HCT116 (cell line): ENCODE data around the gene MIS18A. TPM values are rescaled to one million over a fixed set of nuclear protein-coding genes. Genes with fewer than 3 reads are reported as not detected.

Experiments used
- ATAC-seq: fragments of 200-7000 bp; cut with Tn5 transposase; 2 replicates; pipeline ENCODE4 v1.9.1; 2020; ENCODE audit warnings: mild to moderate bottlenecking, moderate library complexity
- BruUV-seq: library from RNA; stranded (reverse); fragments of 400-500 nt; replicated peaks from 2 replicates; lab custom pipeline; 2021; lab: Mats Ljungman, UMichigan
- CTCF ChIA-PET: fragments of 300-600 bp; sonication (Branson Sonifier 250); formaldehyde crosslinking; loops from one replicate; lab custom pipeline; 2021; ENCODE audit warnings: antibody characterized with exemption; lab: Charles Lee
- POLR2A ChIA-PET: fragments of 300-600, 350-600 bp; sonication (Branson Sonifier 250); formaldehyde crosslinking; loops from one replicate; lab custom pipeline; 2021; ENCODE audit warnings: antibody characterized with exemption; lab: Charles Lee
- RAD21 ChIA-PET, 2 experiments: fragments of 300-600 bp; sonication (Branson Sonifier 250); formaldehyde crosslinking; loops; one replicate each; lab custom pipeline; 2023; ENCODE audit warnings: low total read pairs in 2 of 2; ENCODE audit not compliant: uncharacterized antibody in 2 of 2, unreplicated experiment in 2 of 2, low non-redundant PET in 1 of 2; lab: Charles Lee
- DNase-seq: peaks from one replicate; pipeline ENCODE4 v3.0.0-alpha.2; 2010; ENCODE audit warnings: low read depth, low spot score
- H2AFZ ChIP-seq: fragments of 200-600 bp; shearing (Covaris generic), sonication (generic); 2 replicates; pipeline ENCODE4 v1.6.1; 2017; ENCODE audit warnings: low read depth, mixed run types, mixed read lengths, antibody characterized with exemption, low read length; ENCODE audit not compliant: poor library complexity, severe bottlenecking
- H3K27ac ChIP-seq: 2 replicates; pipeline ENCODE4 v1.5.1; 2012; ENCODE audit warnings: low read depth, low read length
- H3K27me3 ChIP-seq: fragments of 200-600 bp; sonication (generic); 2 replicates; pipeline ENCODE4 v1.6.1; 2016; ENCODE audit warnings: mixed run types, low read length, mixed read lengths; ENCODE audit not compliant: insufficient read depth
- H3K36me3 ChIP-seq, 2 experiments: fragments of 200-500 bp in 1 of 2; fragments of 200-600 bp in 1 of 2; sonication (Bioruptor generic) in 1 of 2; sonication (generic) in 1 of 2; 2 replicates each; pipeline versions ENCODE4 v1.5.1 to v1.6.1; 2014 to 2016; ENCODE audit warnings: low read length in 2 of 2, inconsistent platforms in 1 of 2, mixed read lengths in 1 of 2, mixed run types in 1 of 2; ENCODE audit not compliant: insufficient read depth in 2 of 2, control insufficient read depth in 1 of 2
- H3K4me1 ChIP-seq, 2 experiments: fragments of 200-600 bp in 1 of 2; sonication (generic) in 1 of 2; 2 replicates each; pipeline versions ENCODE4 v1.5.1 to v1.6.1; 2012 to 2017; ENCODE audit warnings: low read length in 2 of 2, inconsistent platforms in 1 of 2, mild to moderate bottlenecking in 1 of 2, mixed read lengths in 1 of 2, mixed run types in 1 of 2, moderate library complexity in 1 of 2; ENCODE audit not compliant: insufficient read depth in 2 of 2, control insufficient read depth in 1 of 2
- H3K4me2 ChIP-seq: fragments of 200-600 bp; sonication (generic); 2 replicates; pipeline ENCODE4 v1.6.1; 2017; ENCODE audit warnings: mixed run types, low read length, mixed read lengths
- H3K4me3 ChIP-seq, 2 experiments: fragments of 200-600 bp in 1 of 2; sonication (generic) in 1 of 2; replicated peaks in 1 of 2; 2 replicates each; pipeline ENCODE4 v1.5.1; 2011 to 2016; ENCODE audit warnings: low read length in 2 of 2, control low read depth in 1 of 2, low read depth in 1 of 2, mild to moderate bottlenecking in 1 of 2, mixed read lengths in 1 of 2, mixed run types in 1 of 2
- H3K79me2 ChIP-seq: fragments of 200-600 bp; sonication (generic); 2 replicates; pipeline ENCODE4 v1.6.1; 2017; ENCODE audit warnings: mild to moderate bottlenecking, mixed run types, low read length, moderate library complexity, mixed read lengths; ENCODE audit not compliant: insufficient read depth
- H3K9ac ChIP-seq: fragments of 200-600 bp; sonication (generic); 2 replicates; pipeline ENCODE4 v1.6.1; 2016; ENCODE audit warnings: low read length, mixed read lengths
- H3K9me2 ChIP-seq: fragments of 200-600 bp; sonication (generic), shearing (Covaris generic); 2 replicates; pipeline ENCODE4 v1.6.1; 2017; ENCODE audit warnings: mixed run types, mild to moderate bottlenecking, moderate library complexity; ENCODE audit not compliant: insufficient read depth
- H3K9me3 ChIP-seq, 2 experiments: fragments of 200-500 bp in 1 of 2; fragments of 200-600 bp in 1 of 2; sonication (Bioruptor generic) in 1 of 2; sonication (generic) in 1 of 2; 2 replicates each; pipeline ENCODE4 v1.6.1; 2014 to 2017; ENCODE audit warnings: low read length in 2 of 2, mixed read lengths in 2 of 2, inconsistent platforms in 1 of 2, low read depth in 1 of 2, mild to moderate bottlenecking in 1 of 2, mixed run types in 1 of 2, moderate library complexity in 1 of 2; ENCODE audit not compliant: control insufficient read depth in 1 of 2, insufficient read depth in 1 of 2
- H4K20me1 ChIP-seq: fragments of 200-600 bp; sonication (generic), shearing (Covaris generic); 2 replicates; pipeline ENCODE4 v1.6.1; 2017; ENCODE audit warnings: mixed run types, mild to moderate bottlenecking, moderate library complexity; ENCODE audit not compliant: insufficient read depth
- CBX3 ChIP-seq: IDR thresholded peaks from 2 replicates; pipeline ENCODE4 v1.6.1; 2012; ENCODE audit warnings: low read depth
- CEBPB ChIP-seq: IDR thresholded peaks from 2 replicates; pipeline ENCODE4 v1.6.1; 2012; ENCODE audit warnings: low read depth
- EGR1 ChIP-seq: IDR thresholded peaks from 2 replicates; pipeline ENCODE4 v1.6.1; 2012; ENCODE audit warnings: low read depth
- ELF1 ChIP-seq: IDR thresholded peaks from 2 replicates; pipeline ENCODE4 v1.6.1; 2012; ENCODE audit warnings: low read depth, borderline replicate concordance
- EZH2 ChIP-seq: fragments of 200-600 bp; sonication (generic); IDR thresholded peaks from 2 replicates; pipeline ENCODE4 v1.6.1; 2017; ENCODE audit warnings: antibody characterized with exemption, mixed run types
- EZH2phosphoT487 ChIP-seq: fragments of 200-600 bp; IDR thresholded peaks from 2 replicates; pipeline ENCODE4 v1.6.1; 2018; ENCODE audit warnings: antibody characterized with exemption, borderline replicate concordance
- FOSL1 ChIP-seq: IDR thresholded peaks from 2 replicates; pipeline ENCODE4 v1.6.1; 2012; ENCODE audit warnings: low read depth
- JUND ChIP-seq: IDR thresholded peaks from 2 replicates; pipeline ENCODE4 v1.6.1; 2012
- POLR2A ChIP-seq: IDR thresholded peaks from 2 replicates; pipeline ENCODE4 v1.7.0; 2011; ENCODE audit warnings: borderline replicate concordance; ENCODE audit not compliant: insufficient read depth, insufficient read length; ENCODE audit errors: extremely low read depth
- POLR2AphosphoS5 ChIP-seq: IDR thresholded peaks from 2 replicates; pipeline ENCODE4 v1.6.1; 2011; ENCODE audit warnings: mild to moderate bottlenecking, low read depth, low read length, moderate library complexity
- SP1 ChIP-seq: IDR thresholded peaks from 2 replicates; pipeline ENCODE4 v1.6.1; 2012; ENCODE audit warnings: low read depth
- SRF ChIP-seq: IDR thresholded peaks from 2 replicates; pipeline ENCODE4 v1.6.1; 2012; ENCODE audit warnings: low read depth
- YY1 ChIP-seq: IDR thresholded peaks from 2 replicates; pipeline ENCODE4 v1.6.1; 2011; ENCODE audit warnings: low read length, low read depth, moderate library complexity, mild to moderate bottlenecking; ENCODE audit not compliant: insufficient replicate concordance; ENCODE audit errors: extremely low read depth
- ZFX ChIP-seq: fragments of 450-650 bp; IDR thresholded peaks from 2 replicates; pipeline ENCODE4 v1.6.1; 2017
- ZNF274 ChIP-seq: fragments of 200-500 bp; sonication (Bioruptor generic); IDR thresholded peaks from 2 replicates; pipeline ENCODE4 v1.6.1; 2014; ENCODE audit warnings: mild to moderate bottlenecking, low read depth, low read length, inconsistent platforms
- intact Hi-C: fragments of 100-400 bp; cut with micrococcal nuclease; formaldehyde crosslinking; loops from 2 replicates; pipeline ENCODE4 v1.10.0; 2022
- total RNA-seq: library from RNA; stranded (reverse); gene quantifications from one replicate; pipeline ENCODE4 v1.2.1, GENCODE V29; 2021; ENCODE audit not compliant: unreplicated experiment
- TF ChIP-seq, protein P1 (sequence below), 3 experiments: fragments of 200-600 bp in 1 of 3; sonication (generic) in 1 of 3; IDR thresholded peaks in 2 of 3; conservative IDR thresholded peaks in 1 of 3; 2 replicates each; pipeline ENCODE4 v1.5.1; 2012 to 2017; ENCODE audit warnings: low read depth in 2 of 3, low read length in 2 of 3, antibody characterized with exemption in 1 of 3, borderline replicate concordance in 1 of 3, control low read depth in 1 of 3, mild to moderate bottlenecking in 1 of 3, mixed read lengths in 1 of 3, mixed run types in 1 of 3, moderate library complexity in 1 of 3; ENCODE audit not compliant: insufficient read depth in 1 of 3

The MIS18A gene
- total RNA-seq, 1 experiment from 2014 or later: 30.0 TPM

- Histone ChIP-seq H3K79me2 (no peaks in the 10 kb centered on the region), H3K9ac (no peak overlapping the region), H2AFZ (no peak overlapping the region), H3K4me3 (no peak overlapping the region), H3K36me3 (0 out of 4 replicates have a peak, but pooled peaks cover 0 to under 1% of the 10 kb centered on the region in 2 experiments), H3K27me3 (peaks cover 5% of the 10 kb centered on the region; the same call in 1 of the 2 replicates), H4K20me1 (no peaks in the 10 kb centered on the region), H3K9me2 (no peaks in the 10 kb centered on the region), H3K9me3 (no peaks in the 10 kb centered on the region), H3K4me2 (no peak overlapping the region), H3K4me1 (peaks cover 0 to 11% of the 10 kb centered on the region in 2 experiments; a peak in 3 of 4 replicates), H3K27ac (no peak overlapping the region)
- TF ChIP-seq CBX3: no peak
- TF ChIP-seq, protein P1, sequence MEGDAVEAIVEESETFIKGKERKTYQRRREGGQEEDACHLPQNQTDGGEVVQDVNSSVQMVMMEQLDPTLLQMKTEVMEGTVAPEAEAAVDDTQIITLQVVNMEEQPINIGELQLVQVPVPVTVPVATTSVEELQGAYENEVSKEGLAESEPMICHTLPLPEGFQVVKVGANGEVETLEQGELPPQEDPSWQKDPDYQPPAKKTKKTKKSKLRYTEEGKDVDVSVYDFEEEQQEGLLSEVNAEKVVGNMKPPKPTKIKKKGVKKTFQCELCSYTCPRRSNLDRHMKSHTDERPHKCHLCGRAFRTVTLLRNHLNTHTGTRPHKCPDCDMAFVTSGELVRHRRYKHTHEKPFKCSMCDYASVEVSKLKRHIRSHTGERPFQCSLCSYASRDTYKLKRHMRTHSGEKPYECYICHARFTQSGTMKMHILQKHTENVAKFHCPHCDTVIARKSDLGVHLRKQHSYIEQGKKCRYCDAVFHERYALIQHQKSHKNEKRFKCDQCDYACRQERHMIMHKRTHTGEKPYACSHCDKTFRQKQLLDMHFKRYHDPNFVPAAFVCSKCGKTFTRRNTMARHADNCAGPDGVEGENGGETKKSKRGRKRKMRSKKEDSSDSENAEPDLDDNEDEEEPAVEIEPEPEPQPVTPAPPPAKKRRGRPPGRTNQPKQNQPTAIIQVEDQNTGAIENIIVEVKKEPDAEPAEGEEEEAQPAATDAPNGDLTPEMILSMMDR (IDR thresholded peaks at IDR 0.05 in 2 of 3, conservative IDR thresholded peaks at IDR 0.05 in 1 of 3; ENCODE audit: borderline replicate concordance in 1 of 3, insufficient read depth in 1 of 3, low read depth in 2 of 3, low read length in 2 of 3): no peak
- no peak for TF ChIP-seq JUND
- no peak for TF ChIP-seq ZFX
- TF ChIP-seq ZNF274: no peak
- no peak for TF ChIP-seq CEBPB
- TF ChIP-seq EZH2: no peak
- no peak for TF ChIP-seq ELF1
- TF ChIP-seq SP1: no peak
- no peak for TF ChIP-seq YY1
- TF ChIP-seq POLR2AphosphoS5: no peak
- TF ChIP-seq EZH2phosphoT487: no peak
- no peak for TF ChIP-seq FOSL1
- no peak for TF ChIP-seq POLR2A
- TF ChIP-seq EGR1: no peak
- TF ChIP-seq SRF: no peak
- RAD21 ChIA-PET: interaction anchor here in 1 of 2 experiments (1.0 kb wide), 1 partner anchor 396 kb away, joined by 3 read pairs; no protein-coding TSS in a partner anchor
- DNase-seq (no peak), ATAC-seq (no peak)
- intact Hi-C loops: no loop called here
- POLR2A ChIA-PET: no interaction called here
- no TSS peak for BruUV-seq
- CTCF ChIA-PET: no interaction called here
Measured at GRCh38 chr21:32261929-32262328, 16.9 kb downstream of the MIS18A start.
